Left cardiac atrium (tissue), 4 donors: ENCODE data around the gene MBD1. TPM values are rescaled to one million over a fixed set of nuclear protein-coding genes. Genes with fewer than 3 reads are reported as not detected.
A peak's percentile ranks its signal among the peaks of the same experiment; 100 is the strongest.
"Not testable (repeated sequence)": the region's sequence is repeated elsewhere in the genome, so short reads cannot be mapped to it uniquely, and the experiment has no call there.

Experiments used
- ATAC-seq, 2 donors: fragments of 200-7000 bp; cut with Tn5 transposase; one replicate each; pipeline ENCODE4 v1.9.1; 2020; ENCODE audit warnings: mild to moderate bottlenecking in 2 of 2, moderate library complexity in 2 of 2
- DNase-seq: peaks from one replicate; pipeline ENCODE4 v3.0.0-alpha.2; 2020
- intact Hi-C, 2 donors: fragments of 100-400 bp; cut with DNase I; formaldehyde crosslinking; loops; one replicate each; pipeline versions ENCODE4 v1.14.1 to v1.15.1; 2022 to 2023
- total RNA-seq, 2 donors: library from RNA; stranded (reverse); fragmentation: NEBNext Ultra II Directional; extraction: Animal tissue kit (Norgen Biotek cat#: 25700); gene quantifications; one replicate each; pipeline ENCODE4 v1.2.1, GENCODE V29; 2021
- donor health status: DM: no; HTN: yes; CAD: no.
- donor health status: DM: no; HTN: yes; CAD: no; lungs with severe emphysema.
- donor health status: DM: yes; HTN: yes; CAD: no.
- donor health status: Dilated cardiomyopathy.

The MBD1 gene
- total RNA-seq, 2 donors from 2014 or later, result 47.5 to 60.7 TPM

DNA sequence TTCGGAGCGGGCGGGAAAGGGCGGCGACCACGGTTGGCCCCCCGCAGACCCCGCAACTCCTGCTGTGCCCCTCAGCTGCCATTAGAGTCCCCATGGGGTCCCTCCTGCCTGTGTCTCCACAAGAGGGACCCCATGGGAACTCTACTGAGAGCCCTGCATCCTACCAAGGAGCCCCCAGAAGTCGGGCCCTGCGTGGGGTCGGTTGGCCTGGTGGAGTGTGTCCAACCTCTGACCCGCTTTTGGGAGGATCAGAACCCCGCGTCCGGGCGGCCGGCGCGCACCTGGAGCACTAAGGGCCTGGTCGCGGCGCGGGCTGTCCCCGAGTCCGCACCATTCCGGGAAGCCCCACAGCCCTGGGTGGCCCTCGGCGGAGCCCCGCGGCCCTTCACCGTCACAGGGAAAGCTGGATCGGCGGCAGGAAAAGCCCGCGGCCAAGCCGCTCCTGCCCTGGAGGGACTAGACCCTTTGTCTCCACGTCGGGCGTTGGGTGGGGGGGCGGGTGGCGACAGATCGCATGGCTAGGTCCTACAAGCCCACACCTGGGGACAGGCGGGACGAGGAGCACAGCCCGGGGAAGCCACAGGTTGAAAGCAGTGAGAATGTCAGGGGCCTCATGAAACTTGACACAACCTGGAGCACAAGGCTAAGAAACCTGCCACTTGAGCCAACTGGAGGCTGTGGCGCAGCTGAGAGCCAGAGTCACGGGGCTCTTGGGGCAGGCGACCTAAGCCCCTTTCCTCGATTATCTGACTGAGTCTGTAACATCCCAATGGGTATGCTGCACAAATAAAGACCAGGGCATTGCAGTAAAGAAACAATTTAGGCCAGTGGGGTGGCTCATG, 17.3 kb upstream of the MBD1 start:
- no peak for DNase-seq
- intact Hi-C loops, result no loop called here
- peak; percentile 30 to 31 for ATAC-seq

- intact Hi-C loops, result no loop called here
- peak; percentile 97 to 98 for ATAC-seq
- DNase-seq, result peak; percentile 87
These were observed 16.5 kb upstream of the MBD1 start for GRCh38 chr18:50297621-50298442.

DNA sequence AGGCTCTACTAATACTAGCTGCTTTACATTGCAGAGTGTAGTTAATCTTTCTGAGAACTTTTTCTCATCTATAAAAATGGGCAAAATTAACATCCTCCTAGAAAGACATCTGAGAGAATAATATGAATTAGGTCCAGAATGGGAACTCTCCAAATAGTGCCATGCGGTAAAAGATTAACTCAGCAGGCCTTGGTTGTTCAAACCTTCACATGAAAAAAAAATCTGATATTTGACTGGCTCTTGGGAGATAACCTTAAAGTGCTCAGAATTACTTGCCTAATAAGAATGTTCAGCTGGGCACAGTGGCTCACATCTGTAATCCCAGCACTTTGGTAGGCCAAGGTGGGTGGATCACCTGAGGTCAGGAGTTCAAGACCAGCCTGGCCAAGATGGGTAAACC, 11.7 kb upstream of the MBD1 start:
- ATAC-seq (no peak), DNase-seq (no peak)
- intact Hi-C loops, result no loop called here

DNA sequence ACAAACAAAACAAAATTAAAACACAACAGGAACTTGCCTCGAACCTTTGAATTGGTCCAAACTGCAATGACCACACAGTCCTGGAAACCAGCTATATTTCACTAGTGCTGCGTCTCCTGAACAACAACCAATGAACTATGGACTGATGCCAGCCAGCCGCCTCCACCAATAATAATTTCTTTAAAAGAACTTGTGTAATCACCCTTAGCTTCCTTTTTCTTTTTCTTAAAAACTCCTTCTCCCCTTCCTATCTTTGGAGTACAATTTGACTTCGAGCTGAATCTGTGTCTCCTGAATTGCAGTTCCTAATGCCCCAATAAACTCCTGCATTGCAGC, 7.8 kb upstream of the MBD1 start:
- intact Hi-C loops, result no loop called here
- DNase-seq, result no peak
- ATAC-seq, result no peak

DNA sequence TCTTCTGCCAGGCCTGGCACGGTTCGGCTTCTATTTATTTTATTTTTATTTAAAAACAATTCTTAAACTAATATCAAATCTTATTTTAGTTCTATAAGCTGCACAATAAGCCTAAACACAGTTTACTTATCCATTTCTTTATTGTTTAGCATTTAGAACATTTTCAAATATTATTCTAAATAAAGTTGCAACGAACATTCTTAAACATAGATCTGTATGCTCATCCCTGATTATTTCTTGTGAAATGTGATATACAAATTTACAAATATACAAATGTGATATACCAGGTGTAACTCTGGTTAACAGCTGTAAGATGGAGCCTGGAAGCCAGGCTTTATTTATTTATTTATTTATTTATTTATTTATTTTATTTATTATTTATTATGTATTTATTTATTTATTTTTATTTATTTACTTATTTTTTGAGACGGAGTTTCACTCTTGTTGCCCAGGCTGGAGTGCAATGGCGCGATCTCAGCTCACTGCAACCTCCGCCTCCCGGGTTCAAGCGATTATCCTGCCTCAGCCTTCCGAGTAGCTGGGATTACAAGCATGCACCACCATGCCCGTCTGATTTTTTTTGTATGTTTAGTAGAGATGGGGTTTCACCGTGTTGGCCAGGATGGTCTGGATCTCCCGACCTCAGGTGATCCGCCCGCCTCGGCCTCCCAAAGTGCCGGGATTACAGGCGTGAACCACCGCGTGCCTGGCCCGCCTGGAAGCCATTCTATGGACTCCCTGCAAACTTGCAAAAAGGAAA, 7.2 kb upstream of the MBD1 start:
- ATAC-seq, intact Hi-C loops, DNase-seq: not testable (repeated sequence)

DNA sequence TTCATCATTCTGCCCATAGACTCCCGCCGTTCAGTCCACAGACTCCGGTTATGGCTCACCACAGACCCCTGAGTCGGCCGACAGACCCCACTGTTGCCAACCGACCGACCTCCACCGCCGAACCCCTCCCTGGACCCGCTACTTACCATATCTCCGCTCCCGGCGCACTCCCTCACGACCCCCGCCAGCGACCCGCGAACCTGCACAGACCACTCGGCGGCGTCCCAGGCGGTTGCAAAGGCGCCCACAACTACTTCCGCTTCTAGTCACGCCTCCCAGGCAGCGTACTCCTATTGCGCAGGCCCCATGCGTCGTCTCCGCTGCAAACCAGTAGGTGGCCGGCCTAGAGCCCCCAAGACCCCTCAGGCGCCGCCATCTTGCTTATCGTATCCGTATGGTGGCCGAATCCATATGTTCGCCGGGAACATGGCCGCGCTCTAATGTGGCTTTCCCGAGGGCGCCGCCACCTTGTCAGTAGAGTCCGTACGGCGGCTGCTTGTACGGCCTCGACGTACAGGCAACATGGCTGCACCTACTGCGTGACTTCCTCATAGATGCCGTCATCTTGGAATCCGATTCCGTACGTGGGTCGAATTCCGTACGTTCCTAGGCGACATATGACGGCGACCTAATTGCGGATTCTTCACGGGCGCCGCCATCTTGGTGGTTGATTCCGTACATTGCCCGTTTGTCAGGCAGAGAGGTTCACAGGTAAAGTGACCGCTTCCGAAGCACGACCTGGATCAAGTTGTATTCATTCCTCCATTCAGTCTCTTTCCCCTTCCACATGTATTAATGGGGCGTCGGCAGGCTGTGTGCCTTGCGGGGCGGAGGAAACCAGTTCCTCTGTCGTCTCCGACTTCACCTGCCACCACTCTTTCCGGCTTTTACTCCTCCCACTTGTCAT, 6.4 kb upstream of the MBD1 start, which contains the start of gene CXXC1:
CXXC1 (minus strand) TSS at position 252 of the 907 bp plus-strand sequence; CDS start at position 149, 103 bp downstream.
- intact Hi-C loops, result no loop called here
- peak; percentile 99 for DNase-seq
- peak; percentile 95 to 96 for ATAC-seq

DNA sequence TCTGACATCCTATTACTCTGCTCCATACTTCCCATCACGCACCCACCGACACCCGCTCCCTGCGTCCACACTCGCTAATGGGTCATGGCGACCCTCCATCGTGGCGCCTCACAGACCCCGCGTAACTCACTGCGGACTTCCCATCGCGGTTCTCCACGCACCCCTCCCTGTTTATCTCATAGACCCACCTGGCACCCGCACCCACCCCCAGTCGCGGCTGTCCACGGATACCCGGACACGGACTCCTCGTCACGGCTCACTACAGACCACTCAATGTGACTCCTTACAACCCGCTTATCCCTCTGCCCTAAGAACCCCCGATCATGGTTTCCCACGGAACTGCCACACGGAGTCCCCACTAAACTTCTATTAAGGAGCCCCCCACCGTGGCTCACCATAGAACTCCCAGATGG, 5.7 kb upstream of the MBD1 start:
- intact Hi-C loops, result no loop called here
- DNase-seq, result peak; percentile 34
- peak; percentile 2 to 7 for ATAC-seq

DNA sequence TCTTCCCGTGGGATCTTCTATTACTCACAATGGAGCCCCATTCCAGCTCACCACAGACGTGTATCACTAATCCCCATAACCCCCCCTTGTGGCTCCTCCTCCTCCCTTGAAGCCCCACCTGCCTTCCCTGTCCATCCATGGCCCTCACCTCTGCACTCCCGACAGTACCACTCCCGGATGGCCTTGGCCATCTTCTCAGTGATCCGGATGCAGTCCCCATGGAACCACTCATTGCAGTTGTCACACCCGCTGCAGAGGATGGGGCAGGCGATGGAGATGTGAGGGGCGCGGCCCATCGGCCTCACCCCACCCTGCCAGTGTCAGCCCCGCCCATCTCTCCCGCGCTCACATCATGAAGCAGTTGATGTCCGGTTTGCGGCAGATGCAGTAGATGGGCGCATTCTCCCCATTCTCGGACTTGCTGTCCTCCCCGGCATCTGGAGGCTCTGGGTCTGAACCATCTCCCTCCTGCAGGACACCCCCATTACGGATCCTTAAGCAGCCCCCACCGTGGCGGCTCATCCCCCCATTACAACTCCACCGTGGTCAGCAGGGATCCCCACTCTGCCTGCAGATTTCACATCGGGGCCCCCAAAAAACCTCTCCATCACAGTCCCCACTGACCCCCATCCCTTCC, 5.2 kb upstream of the MBD1 start:
- intact Hi-C loops, result no loop called here
- ATAC-seq (no peak), DNase-seq (peak; percentile 48)

DNA sequence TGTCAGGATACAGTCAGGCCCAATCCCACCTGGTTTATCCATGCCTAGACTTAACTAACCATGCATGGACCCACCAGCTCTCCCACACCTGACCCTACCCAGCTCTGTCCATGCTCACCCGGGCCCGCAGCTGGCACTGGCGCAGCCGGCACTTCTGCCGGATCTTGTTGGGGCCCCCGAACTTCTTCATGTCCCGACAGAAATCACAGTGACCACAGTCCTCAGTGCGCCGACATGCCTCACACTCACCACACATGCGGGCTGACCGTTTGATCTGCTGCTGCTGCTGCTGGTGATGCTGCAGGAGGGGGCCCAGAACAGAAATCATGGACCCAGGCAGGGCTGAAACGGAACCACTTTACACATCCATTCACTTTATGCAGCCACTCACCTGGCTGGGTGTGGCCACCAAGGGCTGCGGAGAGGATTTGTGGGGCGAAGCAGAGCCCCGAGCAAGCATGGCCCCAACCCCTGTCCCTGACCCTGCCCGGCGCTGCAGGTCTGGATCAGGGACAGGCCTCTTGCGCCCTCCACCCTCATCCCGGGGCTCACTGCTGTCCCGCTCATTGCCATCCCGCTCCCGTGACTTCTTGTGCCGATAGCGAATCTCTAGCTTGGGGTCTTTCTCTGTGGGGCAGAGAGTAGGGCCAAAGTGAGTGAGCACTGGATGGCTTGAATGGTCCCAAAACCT, 4.5 kb upstream of the MBD1 start:
- DNase-seq, result no peak
- ATAC-seq, result no peak
- intact Hi-C loops, result no loop called here

- intact Hi-C loops, result no loop called here
- no peak for DNase-seq
- ATAC-seq, result no peak
These were observed 3.7 kb upstream of the MBD1 start for GRCh38 chr18:50285071-50285470.

DNA sequence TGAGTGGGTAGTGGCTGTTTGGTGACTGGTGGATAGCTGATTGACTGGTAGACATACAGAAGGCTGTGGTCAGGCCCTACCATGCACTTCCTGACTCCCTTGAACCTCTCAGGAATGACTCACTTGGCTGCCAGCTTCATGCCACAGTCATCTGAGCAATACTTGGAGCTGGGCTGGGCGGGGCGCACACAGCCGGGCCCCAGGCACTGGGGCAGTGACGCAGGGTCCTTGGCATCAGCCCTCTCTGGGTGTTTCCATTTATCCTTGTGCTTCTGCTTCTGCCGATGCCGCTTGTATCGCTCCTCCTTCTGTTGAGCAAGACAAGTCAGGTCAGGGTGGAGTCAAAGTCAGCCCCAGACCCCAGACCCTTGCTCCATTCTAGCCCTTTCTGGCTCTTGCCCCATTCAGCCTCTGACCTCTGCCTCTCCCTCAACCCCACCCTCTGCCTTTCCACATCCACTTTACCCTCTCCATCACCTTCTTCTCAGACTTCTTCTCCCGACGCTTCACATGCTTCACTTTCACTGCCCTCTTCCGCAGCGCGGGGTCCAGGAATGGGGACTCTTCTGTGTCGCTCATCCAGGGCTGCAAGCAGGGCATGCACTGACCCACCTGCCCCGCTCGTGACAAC, 3.0 kb upstream of the MBD1 start:
- no peak for DNase-seq
- ATAC-seq, result no peak
- intact Hi-C loops, result no loop called here

DNA sequence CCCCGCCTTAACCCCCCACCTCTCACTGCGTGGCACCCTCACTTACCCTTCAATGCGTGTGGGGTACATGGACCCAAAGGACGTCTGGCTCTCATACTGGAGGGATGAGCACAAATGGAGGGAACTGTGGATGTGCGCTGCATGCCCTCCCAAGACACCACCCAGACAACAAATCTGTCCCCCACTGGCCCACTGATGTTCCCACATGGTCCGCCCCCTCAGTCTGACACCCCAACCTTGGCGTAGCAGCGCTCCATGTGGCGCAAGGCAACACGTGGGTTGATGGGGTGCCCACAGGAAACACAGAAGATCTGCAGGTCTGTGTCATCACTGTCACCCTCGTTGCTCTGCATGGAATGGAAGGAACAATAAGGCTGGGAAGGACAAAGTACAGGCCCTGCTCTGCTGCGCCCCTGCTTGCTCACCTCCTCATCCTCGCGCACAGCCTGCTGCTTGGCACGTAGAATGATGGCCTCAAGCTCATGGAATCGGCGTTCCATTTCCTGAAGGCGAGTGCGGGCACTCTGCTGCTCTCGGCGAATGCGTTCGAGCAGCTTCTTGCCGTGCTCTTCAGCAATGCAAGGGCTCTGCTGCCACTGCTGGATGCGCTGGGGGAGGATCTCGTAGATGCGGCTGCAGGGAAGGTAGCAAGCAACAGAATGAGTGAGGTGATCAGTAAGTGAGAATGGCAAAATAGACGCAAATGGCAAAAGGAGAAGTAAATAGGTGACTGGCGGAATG, 2.3 kb upstream of the MBD1 start:
- no peak for DNase-seq
- intact Hi-C loops, result no loop called here

DNA sequence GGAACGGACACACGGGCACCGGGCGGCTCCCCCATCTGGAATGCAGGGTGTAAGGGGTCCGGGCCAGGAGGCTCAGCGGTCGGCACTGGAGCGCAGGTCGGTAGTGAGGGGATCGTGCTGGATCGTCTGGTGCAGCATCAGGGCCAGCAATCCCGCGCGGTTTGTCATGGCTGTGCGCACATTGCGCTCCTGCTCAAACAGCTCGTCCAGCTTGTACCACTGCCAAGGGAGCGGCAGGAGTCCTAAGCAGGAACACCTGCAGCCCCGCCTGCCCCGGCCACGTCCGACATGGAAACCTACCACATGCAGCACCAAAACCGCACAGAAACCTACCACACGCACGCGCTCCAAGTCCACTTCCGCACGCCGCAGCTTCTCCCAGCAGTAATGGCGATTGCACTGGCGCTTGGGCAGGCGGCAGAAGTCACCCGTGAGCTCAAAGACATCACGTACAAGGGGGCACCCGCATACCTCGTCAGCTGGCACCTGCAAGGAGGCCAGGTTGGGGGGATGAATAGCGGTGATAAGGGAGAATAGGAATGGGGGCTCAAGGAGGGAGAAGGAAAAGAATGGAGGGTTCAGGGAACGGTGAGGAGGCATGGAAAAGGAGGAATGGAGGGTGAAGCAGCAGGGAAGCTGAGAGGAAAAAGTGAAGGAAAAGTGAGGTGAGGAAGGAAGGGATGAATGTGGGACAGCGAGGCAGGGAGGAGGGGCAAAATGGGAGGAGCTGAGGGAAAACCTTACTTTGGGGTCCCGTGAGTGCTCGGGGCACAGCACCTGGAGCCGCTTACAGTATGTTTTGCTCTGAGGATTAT, 1.4 kb upstream of the MBD1 start:
- ATAC-seq (no peak), DNase-seq (peak; percentile 42)
- intact Hi-C loops, result no loop called here

More for the DNA sequence above, 2.3 kb upstream of the MBD1 start:
- ATAC-seq, result no peak

- ATAC-seq (peak in 1 of 2 donors; percentile 0), DNase-seq (peak; percentile 28)
- intact Hi-C loops, result no loop called here
These were observed 723 bp upstream of the MBD1 start for GRCh38 chr18:50281972-50282520.

DNA sequence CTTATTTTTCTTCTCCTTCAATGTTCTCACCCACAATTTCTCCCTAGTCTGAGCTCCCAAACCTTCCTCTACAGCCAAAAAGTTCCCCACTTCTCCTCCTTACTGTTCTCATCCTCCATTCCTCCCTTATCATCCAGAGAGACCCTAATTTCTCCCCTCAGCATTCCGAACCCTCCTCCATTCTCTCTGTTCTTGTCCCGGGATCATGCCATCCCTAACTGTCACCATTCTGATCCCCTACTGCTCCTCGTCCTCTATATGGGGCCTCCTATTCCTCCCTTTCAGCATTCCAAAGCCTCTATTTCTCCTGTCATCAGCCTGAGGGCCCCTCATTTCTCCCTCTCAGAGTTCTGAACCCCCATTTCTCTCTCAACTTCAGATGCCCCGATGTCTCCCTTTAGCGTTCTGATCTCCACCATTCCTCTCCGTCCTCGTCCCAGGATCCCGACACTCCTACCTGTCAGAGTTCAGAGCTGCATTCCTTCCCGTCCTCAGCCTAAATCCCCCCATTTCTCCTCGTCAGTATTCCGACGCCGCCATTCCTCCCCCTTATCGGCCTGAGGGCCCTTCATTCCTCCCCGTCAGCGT, 522 bp downstream of the MBD1 start:
- ATAC-seq (no peak), DNase-seq (no peak)
- intact Hi-C loops, result no loop called here
